HepG2 (cell line): ENCODE measurements around the gene TTC6. TPM values are rescaled to one million over a fixed set of nuclear protein-coding genes. Genes with fewer than 3 reads are reported as not detected.

Source experiments
- ERF ChIP-seq: IDR thresholded peaks from 2 replicates; pipeline ENCODE4 v1.6.1; 2018; ENCODE audit warnings: missing biosample characterization, missing genetic modification reagents
- GZF1 ChIP-seq: sonication (generic); formaldehyde crosslinking; IDR thresholded peaks from 2 replicates; pipeline ENCODE4 v1.5.1; 2020; ENCODE audit warnings: mild to moderate bottlenecking, missing genetic modification reagents
- HOXA9 ChIP-seq: sonication (generic); formaldehyde crosslinking; IDR thresholded peaks from 2 replicates; pipeline ENCODE4 v1.8.1; 2022; ENCODE audit warnings: missing genetic modification reagents, mild to moderate bottlenecking, moderate library complexity, borderline replicate concordance
- ISX ChIP-seq: sonication (generic); formaldehyde crosslinking; conservative IDR thresholded peaks from 2 replicates; pipeline ENCODE4 v1.5.0; 2020; ENCODE audit warnings: missing genetic modification reagents
- JUN ChIP-seq: sonication (generic); formaldehyde crosslinking; IDR thresholded peaks from 2 replicates; pipeline ENCODE4 v1.4.0; 2020; ENCODE audit warnings: mild to moderate bottlenecking, missing genetic modification reagents
- KDM2A ChIP-seq: sonication (generic); formaldehyde crosslinking; IDR thresholded peaks from 2 replicates; pipeline ENCODE4 v1.4.0; 2020; ENCODE audit warnings: low read depth, missing genetic modification reagents, borderline replicate concordance
- MAZ ChIP-seq, 2 experiments: sonication (generic) in 1 of 2; formaldehyde crosslinking in 1 of 2; IDR thresholded peaks; 2 replicates each; pipeline versions ENCODE4 v1.5.0 to v1.6.1; 2012 to 2020; ENCODE audit warnings: low read depth in 2 of 2, mild to moderate bottlenecking in 2 of 2, borderline replicate concordance in 1 of 2, improper control_type of control experiment in 1 of 2, low read length in 1 of 2, missing genetic modification reagents in 1 of 2, moderate library complexity in 1 of 2
- RERE ChIP-seq: IDR thresholded peaks from 2 replicates; pipeline ENCODE4 v1.6.1; 2016; ENCODE audit warnings: low read depth, missing genetic modification reagents, missing compliant biosample characterization
- REXO4 ChIP-seq: sonication (generic); formaldehyde crosslinking; IDR thresholded peaks from 2 replicates; pipeline ENCODE4 v1.8.0; 2022; ENCODE audit warnings: missing genetic modification reagents, mild to moderate bottlenecking, borderline replicate concordance
- TFDP1 ChIP-seq: IDR thresholded peaks from 2 replicates; pipeline ENCODE4 v1.6.1; 2016; ENCODE audit warnings: missing compliant biosample characterization, missing genetic modification reagents, borderline replicate concordance
- TSC22D2 ChIP-seq: sonication (generic); formaldehyde crosslinking; IDR thresholded peaks from 2 replicates; pipeline ENCODE4 v1.5.1; 2020; ENCODE audit warnings: missing genetic modification reagents, mild to moderate bottlenecking, borderline replicate concordance
- USF2 ChIP-seq, 2 experiments: sonication (generic) in 1 of 2; formaldehyde crosslinking in 1 of 2; IDR thresholded peaks; 2 replicates each; pipeline versions ENCODE4 v1.5.1 to v1.6.1; 2011 to 2020; ENCODE audit warnings: borderline replicate concordance in 1 of 2, low read depth in 1 of 2, low read length in 1 of 2, mild to moderate bottlenecking in 1 of 2, missing genetic modification reagents in 1 of 2, moderate library complexity in 1 of 2
- XRCC5 ChIP-seq: fragments of 200-400 bp; formaldehyde crosslinking; optimal IDR thresholded peaks from 2 replicates; pipeline ENCODE3; 2017; ENCODE audit warnings: mild to moderate bottlenecking, low read length
- ZFP36L1 ChIP-seq: sonication (generic); formaldehyde crosslinking; IDR thresholded peaks from 2 replicates; pipeline ENCODE4 v1.8.0; 2022; ENCODE audit warnings: mild to moderate bottlenecking, missing genetic modification reagents, moderate library complexity
- ZNF138 ChIP-seq: sonication (generic); formaldehyde crosslinking; IDR thresholded peaks from 2 replicates; pipeline ENCODE4 v1.5.0; 2020; ENCODE audit warnings: mild to moderate bottlenecking, low read depth, missing genetic modification reagents
- ZNF234 ChIP-seq: sonication (generic); formaldehyde crosslinking; conservative IDR thresholded peaks from 2 replicates; pipeline ENCODE4 v1.5.1; 2020; ENCODE audit warnings: mild to moderate bottlenecking, missing genetic modification reagents
- ZNF343 ChIP-seq: sonication (generic); formaldehyde crosslinking; IDR thresholded peaks from 2 replicates; pipeline ENCODE4 v1.4.0; 2020; ENCODE audit warnings: mild to moderate bottlenecking, missing genetic modification reagents
- ZNF703 ChIP-seq: sonication (generic); formaldehyde crosslinking; IDR thresholded peaks from 2 replicates; pipeline ENCODE4 v1.5.1; 2020; ENCODE audit warnings: missing genetic modification reagents, mild to moderate bottlenecking, moderate library complexity, borderline replicate concordance
- ZNF746 ChIP-seq: sonication (generic); formaldehyde crosslinking; IDR thresholded peaks from 2 replicates; pipeline ENCODE4 v1.8.0; 2022; ENCODE audit warnings: mild to moderate bottlenecking, missing genetic modification reagents
- polyA plus RNA-seq, 8 experiments: library from polyadenylated mRNA; depleted of rRNA in 3 of 8; stranded (reverse) in 7 of 8; unstranded in 1 of 8; fragments of >200 nt; fragmentation: Illumina TruSeq in 4 of 8; extraction: Trizol in 4 of 8; gene quantifications; 2 replicates each; pipeline versions ENCODE4 v1.2.1 to v1.2.3, GENCODE V29; 2011 to 2016; ENCODE audit warnings: low read depth in 4 of 8, missing spikeins in 1 of 8, mixed read lengths in 1 of 8; ENCODE audit not compliant: insufficient read depth in 1 of 8
- total RNA-seq, 5 experiments: library from RNA; depleted of rRNA; stranded (reverse); fragments of >200 nt; fragmentation: Illumina TruSeq; extraction: Trizol; gene quantifications; 2 replicates each; pipeline ENCODE4 v1.2.3, GENCODE V29; 2016; ENCODE audit warnings: low read depth in 1 of 5

The TTC6 gene
- total and polyA plus RNA-seq, 2 of the 13 experiments (the other 11 are each of a cell fraction or from before 2014, with no cell fraction given): 9.3 to 27.4 TPM

GRCh38 chr14:37587881-37588666 lies 7.4 kb upstream of the TTC6 start (continued):
- no peak; the same call in 1 of the 2 replicates for TF ChIP-seq MAZ (IDR thresholded peaks at IDR 0.05; ENCODE audit: borderline replicate concordance, low read depth, low read length)
- TF ChIP-seq MAZ (CRISPR knock-in tag; IDR thresholded peaks at IDR 0.05; ENCODE audit: low read depth): peak; percentile 64; the same call in 1 of the 2 replicates
- no peak for TF ChIP-seq ISX (CRISPR knock-in tag)
- TF ChIP-seq ZNF138 (CRISPR knock-in tag): peak; percentile 57; the same call in 1 of the 2 replicates
- peak; percentile 85; the same call in 1 of the 2 replicates for TF ChIP-seq GZF1 (CRISPR knock-in tag)
- peak; percentile 35; the same call in 1 of the 2 replicates for TF ChIP-seq TFDP1 (CRISPR knock-in tag)
- peak; percentile 60; the same call in 1 of the 2 replicates for TF ChIP-seq ZNF703 (CRISPR knock-in tag)
- TF ChIP-seq TSC22D2 (CRISPR knock-in tag): 0 out of 2 replicates have a peak, but pooled peaks have one; percentile 47
- TF ChIP-seq XRCC5: peak; percentile 80
- no peak for TF ChIP-seq HOXA9 (CRISPR knock-in tag)
- TF ChIP-seq JUN (CRISPR knock-in tag): no peak
- peak; percentile 95 for TF ChIP-seq ZNF234
- TF ChIP-seq ZNF343 (CRISPR knock-in tag): no peak
- no peak for TF ChIP-seq RERE
- 0 out of 2 replicates have a peak, but pooled peaks have one; percentile 61 for TF ChIP-seq ZFP36L1 (CRISPR knock-in tag)
- TF ChIP-seq REXO4 (CRISPR knock-in tag): no peak
- TF ChIP-seq ZNF746: no peak; the same call in 1 of the 2 replicates
- peak; percentile 54 for TF ChIP-seq ERF
- peak; percentile 98 for TF ChIP-seq KDM2A (CRISPR knock-in tag)
- no peak for TF ChIP-seq USF2 (IDR thresholded peaks at IDR 0.05; ENCODE audit: low read depth, low read length)
- TF ChIP-seq USF2 (CRISPR knock-in tag; IDR thresholded peaks at IDR 0.05; ENCODE audit: borderline replicate concordance): no peak; the same call in 1 of the 2 replicates
